Measurements from ENCODE around the gene ENHO. TPM values are rescaled to one million over a fixed set of nuclear protein-coding genes. Genes with fewer than 3 reads are reported as not detected.

Gene ENHO
- total and polyA plus RNA-seq, 2 donors, result 0.47 to 3.7 TPM

DNA sequence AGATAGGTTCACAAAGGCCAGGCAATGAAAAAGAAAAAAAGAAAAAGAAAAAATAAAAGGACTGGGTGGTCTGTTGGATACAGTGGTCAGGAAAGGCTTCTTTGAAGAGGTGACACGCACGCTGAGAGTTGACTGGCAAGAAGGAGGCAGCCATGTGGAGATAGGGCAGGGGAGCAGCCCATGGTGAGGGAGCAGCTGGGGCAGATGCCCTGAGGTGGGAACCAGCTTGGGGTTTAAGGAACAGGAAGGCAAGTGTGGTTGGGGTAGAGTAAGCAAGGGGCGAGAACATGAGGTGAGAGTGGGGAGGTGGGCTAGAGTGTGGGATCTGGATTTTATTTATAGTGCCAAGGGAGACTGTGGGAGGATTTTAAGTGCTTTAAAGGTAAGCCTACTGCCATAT, 6.8 kb downstream of the ENHO start:
- Histone ChIP-seq H3K4me3 (ENCODE audit: low read length in 2 of 2) (no peak overlapping the region), H3K36me3 (ENCODE audit: control insufficient read depth in 2 of 2, insufficient read depth in 2 of 2, low read length in 1 of 2) (no peaks in the 10 kb centered on the region), H3K9me3 (ENCODE audit: control insufficient read depth in 2 of 2, insufficient read depth in 1 of 2, low read length in 1 of 2) (no peaks in the 10 kb centered on the region), H3K4me1 (ENCODE audit: control insufficient read depth in 2 of 2, insufficient read depth in 2 of 2, low read length in 2 of 2) (no peaks in the 10 kb centered on the region), H3K27ac (ENCODE audit: low read depth in 1 of 2, low read length in 1 of 2) (no peak overlapping the region), H3K27me3 (ENCODE audit: control insufficient read depth in 2 of 2, insufficient read depth in 1 of 2, low read length in 1 of 2) (peaks cover 0 to 29% of the 10 kb centered on the region in 2 donors)
- DNase-seq (ENCODE audit: low read depth in 6 of 9, low spot score in 9 of 9), result no peak
- WGBS, result 86% methylated on average over 3 of the region's 3 CpGs

GRCh38 chr9:34514816-34515215, 8.0 kb downstream of the ENHO start:
- Histone ChIP-seq H3K36me3 (ENCODE audit: control insufficient read depth in 2 of 2, insufficient read depth in 2 of 2, low read length in 1 of 2) (no peaks in the 10 kb centered on the region), H3K27ac (ENCODE audit: low read depth in 1 of 2, low read length in 1 of 2) (no peak overlapping the region), H3K27me3 (ENCODE audit: control insufficient read depth in 2 of 2, insufficient read depth in 1 of 2, low read length in 1 of 2) (peaks cover 0 to 20% of the 10 kb centered on the region in 2 donors), H3K9me3 (ENCODE audit: control insufficient read depth in 2 of 2, insufficient read depth in 1 of 2, low read length in 1 of 2) (no peaks in the 10 kb centered on the region), H3K4me1 (ENCODE audit: control insufficient read depth in 2 of 2, insufficient read depth in 2 of 2, low read length in 2 of 2) (no peaks in the 10 kb centered on the region), H3K4me3 (ENCODE audit: low read length in 2 of 2) (no peak overlapping the region)
- DNase-seq (ENCODE audit: low read depth in 6 of 9, low spot score in 9 of 9), result no peak
- WGBS, result 95% methylated on average over 3 of the region's 3 CpGs

GRCh38 chr9:34514401-34514800, 8.4 kb downstream of the ENHO start:
- Histone ChIP-seq H3K4me1 (ENCODE audit: control insufficient read depth in 2 of 2, insufficient read depth in 2 of 2, low read length in 2 of 2) (no peaks in the 10 kb centered on the region), H3K9me3 (ENCODE audit: control insufficient read depth in 2 of 2, insufficient read depth in 1 of 2, low read length in 1 of 2) (no peaks in the 10 kb centered on the region), H3K27me3 (ENCODE audit: control insufficient read depth in 2 of 2, insufficient read depth in 1 of 2, low read length in 1 of 2) (peaks cover 0 to 17% of the 10 kb centered on the region in 2 donors), H3K36me3 (ENCODE audit: control insufficient read depth in 2 of 2, insufficient read depth in 2 of 2, low read length in 1 of 2) (no peaks in the 10 kb centered on the region), H3K27ac (ENCODE audit: low read depth in 1 of 2, low read length in 1 of 2) (no peak overlapping the region), H3K4me3 (ENCODE audit: low read length in 2 of 2) (no peak overlapping the region)
- WGBS, result 98% methylated on average over 8 of the region's 8 CpGs
- DNase-seq (ENCODE audit: low read depth in 6 of 9, low spot score in 9 of 9), result no peak

DNA sequence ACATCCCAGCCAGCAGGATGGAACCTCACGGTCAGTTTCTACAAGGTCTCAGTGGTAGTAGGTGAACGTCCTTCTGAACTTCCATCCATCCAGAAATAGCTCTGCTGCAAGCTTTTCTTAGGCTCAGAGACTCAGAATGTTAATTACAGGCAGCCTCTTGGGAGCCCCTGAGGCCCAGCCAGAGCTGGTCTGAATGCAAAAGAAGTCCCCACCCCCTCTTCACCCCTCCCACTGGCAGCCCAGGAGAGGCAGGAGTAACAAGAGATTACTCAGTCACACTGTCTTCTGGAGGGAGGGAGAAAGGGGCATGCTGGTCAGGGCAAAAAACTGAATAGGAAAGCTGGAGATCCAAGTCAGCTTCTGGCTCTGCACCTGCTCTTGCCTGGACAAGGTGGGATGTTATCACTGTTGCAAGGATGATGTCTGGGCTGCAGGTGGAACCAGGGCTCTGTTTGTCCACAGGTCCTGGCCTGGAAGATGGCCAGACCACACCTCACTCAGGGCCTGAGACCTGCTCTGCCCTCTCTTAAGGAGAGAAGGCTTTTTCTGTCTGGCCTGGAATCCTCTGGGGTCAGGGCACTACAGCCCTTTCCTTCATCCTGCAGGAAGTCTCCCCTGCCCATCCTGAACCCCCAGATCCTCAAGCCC, 9.1 kb downstream of the ENHO start:
- H3K4me3 ChIP-seq (ENCODE audit: low read length in 2 of 2), result no peak overlapping the region
- no peak overlapping the region for H3K27ac ChIP-seq (ENCODE audit: low read depth in 1 of 2, low read length in 1 of 2)
- H3K4me1 ChIP-seq (ENCODE audit: control insufficient read depth in 2 of 2, insufficient read depth in 2 of 2, low read length in 2 of 2), result no peaks in the 10 kb centered on the region
- no peak for DNase-seq (ENCODE audit: low read depth in 6 of 9, low spot score in 9 of 9)
- no peaks in the 10 kb centered on the region for H3K9me3 ChIP-seq (ENCODE audit: control insufficient read depth in 2 of 2, insufficient read depth in 1 of 2, low read length in 1 of 2)
- peaks cover 0 to 14% of the 10 kb centered on the region in 2 donors for H3K27me3 ChIP-seq (ENCODE audit: control insufficient read depth in 2 of 2, insufficient read depth in 1 of 2, low read length in 1 of 2)
- H3K36me3 ChIP-seq (ENCODE audit: control insufficient read depth in 2 of 2, insufficient read depth in 2 of 2, low read length in 1 of 2), result no peaks in the 10 kb centered on the region
- 96% methylated on average over 2 of the region's 2 CpGs for WGBS

GRCh38 chr9:34512131-34513078, 10.4 kb downstream of the ENHO start:
- H3K27ac ChIP-seq (ENCODE audit: low read depth in 1 of 2, low read length in 1 of 2), result no peak overlapping the region
- no peaks in the 10 kb centered on the region for H3K9me3 ChIP-seq (ENCODE audit: control insufficient read depth in 2 of 2, insufficient read depth in 1 of 2, low read length in 1 of 2)
- H3K4me1 ChIP-seq (ENCODE audit: control insufficient read depth in 2 of 2, insufficient read depth in 2 of 2, low read length in 2 of 2), result no peaks in the 10 kb centered on the region
- WGBS, result 88% methylated on average over 9 of the region's 9 CpGs
- peaks cover 0 to 14% of the 10 kb centered on the region in 2 donors for H3K27me3 ChIP-seq (ENCODE audit: control insufficient read depth in 2 of 2, insufficient read depth in 1 of 2, low read length in 1 of 2)
- no peaks in the 10 kb centered on the region for H3K36me3 ChIP-seq (ENCODE audit: control insufficient read depth in 2 of 2, insufficient read depth in 2 of 2, low read length in 1 of 2)
- DNase-seq (ENCODE audit: low read depth in 6 of 9, low spot score in 9 of 9), result no peak
- H3K4me3 ChIP-seq (ENCODE audit: low read length in 2 of 2), result no peak overlapping the region

DNA sequence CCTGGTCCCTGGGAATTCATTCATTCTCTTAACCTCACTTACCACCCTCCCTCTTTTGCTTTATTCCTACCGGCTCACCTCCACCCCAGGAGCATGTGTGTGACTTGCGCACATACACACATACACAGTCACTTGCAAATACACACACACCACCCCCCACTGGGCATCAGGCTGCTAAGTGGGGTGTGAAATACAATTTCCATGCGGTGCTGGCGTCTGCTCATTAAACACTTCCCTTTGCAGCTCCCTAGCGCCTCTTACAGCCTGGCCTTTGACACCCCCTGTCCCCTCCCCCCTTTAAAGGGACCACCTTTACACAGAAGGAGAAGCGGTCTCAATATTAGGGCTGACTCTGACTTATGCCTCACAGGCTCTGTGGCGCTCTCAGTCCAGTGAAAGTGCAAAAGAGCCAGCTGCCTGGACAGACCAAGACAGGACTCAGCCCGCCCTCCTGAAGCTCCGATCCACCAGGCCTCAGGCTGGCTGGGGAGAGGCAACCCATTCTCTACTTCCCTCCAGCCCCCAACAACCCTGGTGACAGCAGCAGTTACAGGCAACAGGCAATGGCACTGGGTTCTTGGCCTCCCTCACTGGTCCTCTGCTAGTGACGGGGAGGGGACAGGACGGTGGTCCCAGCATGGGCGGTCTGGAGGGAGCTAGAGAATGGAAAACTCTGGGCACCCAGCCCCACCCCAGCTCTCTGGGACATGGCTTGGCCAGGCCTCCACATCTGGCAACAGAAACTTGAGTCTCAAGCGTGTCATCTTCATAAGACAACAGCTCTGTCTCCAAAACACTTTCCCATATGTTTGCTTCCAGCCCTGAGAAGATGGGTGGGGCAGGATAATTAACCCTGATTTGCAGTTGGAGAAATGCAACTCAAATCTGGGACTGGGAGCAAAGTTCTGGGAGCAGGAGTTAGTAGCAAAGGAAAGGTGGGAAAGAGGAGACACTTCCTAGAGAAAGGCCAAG, 12.0 kb downstream of the ENHO start:
- DNase-seq (ENCODE audit: low read depth in 6 of 9, low spot score in 9 of 9), result no peak
- Histone ChIP-seq H3K4me1 (ENCODE audit: control insufficient read depth in 2 of 2, insufficient read depth in 2 of 2, low read length in 2 of 2) (no peaks in the 10 kb centered on the region), H3K36me3 (ENCODE audit: control insufficient read depth in 2 of 2, insufficient read depth in 2 of 2, low read length in 1 of 2) (no peaks in the 10 kb centered on the region), H3K4me3 (ENCODE audit: low read length in 2 of 2) (no peak overlapping the region), H3K27me3 (ENCODE audit: control insufficient read depth in 2 of 2, insufficient read depth in 1 of 2, low read length in 1 of 2) (peaks cover 0 to 7% of the 10 kb centered on the region in 2 donors), H3K9me3 (ENCODE audit: control insufficient read depth in 2 of 2, insufficient read depth in 1 of 2, low read length in 1 of 2) (no peaks in the 10 kb centered on the region), H3K27ac (ENCODE audit: low read depth in 1 of 2, low read length in 1 of 2) (no peak overlapping the region)
- WGBS, result 88% methylated on average over 13 of the region's 13 CpGs

- Histone ChIP-seq H3K27ac (ENCODE audit: low read depth in 1 of 2, low read length in 1 of 2) (no peak overlapping the region), H3K36me3 (ENCODE audit: control insufficient read depth in 2 of 2, insufficient read depth in 2 of 2, low read length in 1 of 2) (no peaks in the 10 kb centered on the region), H3K4me1 (ENCODE audit: control insufficient read depth in 2 of 2, insufficient read depth in 2 of 2, low read length in 2 of 2) (no peaks in the 10 kb centered on the region), H3K4me3 (ENCODE audit: low read length in 2 of 2) (no peak overlapping the region), H3K27me3 (ENCODE audit: control insufficient read depth in 2 of 2, insufficient read depth in 1 of 2, low read length in 1 of 2) (peaks cover 0 to 9% of the 10 kb centered on the region in 2 donors), H3K9me3 (ENCODE audit: control insufficient read depth in 2 of 2, insufficient read depth in 1 of 2, low read length in 1 of 2) (no peaks in the 10 kb centered on the region)
- 76% methylated on average over 3 of the region's 3 CpGs for WGBS
- DNase-seq (ENCODE audit: low read depth in 6 of 9, low spot score in 9 of 9), result no peak
These were observed 13.8 kb downstream of the ENHO start for GRCh38 chr9:34508951-34509350.

GRCh38 chr9:34508463-34508862, 14.3 kb downstream of the ENHO start:
- DNase-seq (ENCODE audit: low read depth in 6 of 9, low spot score in 9 of 9), result no peak
- 97% methylated on average over 3 of the region's 3 CpGs for WGBS
- Histone ChIP-seq H3K4me1 (ENCODE audit: control insufficient read depth in 2 of 2, insufficient read depth in 2 of 2, low read length in 2 of 2) (no peaks in the 10 kb centered on the region), H3K9me3 (ENCODE audit: control insufficient read depth in 2 of 2, insufficient read depth in 1 of 2, low read length in 1 of 2) (no peaks in the 10 kb centered on the region), H3K36me3 (ENCODE audit: control insufficient read depth in 2 of 2, insufficient read depth in 2 of 2, low read length in 1 of 2) (no peaks in the 10 kb centered on the region), H3K27ac (ENCODE audit: low read depth in 1 of 2, low read length in 1 of 2) (no peak overlapping the region), H3K27me3 (ENCODE audit: control insufficient read depth in 2 of 2, insufficient read depth in 1 of 2, low read length in 1 of 2) (peaks cover 0 to 10% of the 10 kb centered on the region in 2 donors), H3K4me3 (ENCODE audit: low read length in 2 of 2) (no peak overlapping the region)

Measured in thymus (tissue), 11 donors.